Right lobe of liver (tissue), 6 donors: Measurements from ENCODE around the gene STXBP2. TPM values are rescaled to one million over a fixed set of nuclear protein-coding genes. Genes with fewer than 3 reads are reported as not detected.

Experiments
- ATAC-seq, 4 donors: fragments of 200-7000 bp; cut with Tn5 transposase; one replicate each; pipeline ENCODE4 v1.9.1; 2020; ENCODE audit warnings: mild to moderate bottlenecking in 4 of 4, moderate library complexity in 4 of 4
- DNase-seq, 3 donors: peaks; one replicate each; pipeline ENCODE4 v3.0.0-alpha.2; 2020
- H3K27ac ChIP-seq, 3 donors: fragments of 200-600 bp; one replicate each; pipeline ENCODE4 v1.8.0; 2022
- H3K27me3 ChIP-seq, 2 donors: fragments of 200-600 bp; one replicate each; pipeline ENCODE4 v1.8.0; 2022
- H3K36me3 ChIP-seq, 4 donors: fragments of 200-600 bp; sonication (generic) in 1 of 4; one replicate each; pipeline versions ENCODE4 v1.5.1 to v1.8.0; 2017 to 2022; ENCODE audit warnings: control low read depth in 1 of 4
- H3K4me1 ChIP-seq, 4 donors: fragments of 200-600 bp; sonication (generic) in 1 of 4; one replicate each; pipeline versions ENCODE4 v1.5.1 to v1.8.0; 2017 to 2022; ENCODE audit warnings: control low read depth in 1 of 4
- H3K4me3 ChIP-seq, 3 donors: fragments of 200-600 bp; one replicate each; pipeline ENCODE4 v1.8.0; 2022
- H3K9me3 ChIP-seq, 4 donors: fragments of 200-600 bp; sonication (generic) in 1 of 4; one replicate each; pipeline versions ENCODE4 v1.5.1 to v1.8.0; 2017 to 2022; ENCODE audit warnings: control low read depth in 1 of 4
- CTCF ChIP-seq, 4 donors: fragments of 200-600 bp in 3 of 4; fragments of 450-650 bp in 1 of 4; IDR thresholded peaks; one replicate each; pipeline versions ENCODE4 v1.5.1 to v1.8.0; 2016 to 2022; ENCODE audit warnings: antibody characterized with exemption in 4 of 4, mild to moderate bottlenecking in 2 of 4
- POLR2A ChIP-seq: fragments of 450-650 bp; IDR thresholded peaks from one replicate; pipeline ENCODE4 v1.6.1; 2017; ENCODE audit warnings: antibody characterized with exemption, mild to moderate bottlenecking
- WGBS: methylation state at CpG from one replicate; pipeline ENCODE4 v1.1.6; 2018; ENCODE audit warnings: low coverage, low lambda C conversion rate; ENCODE audit not compliant: insufficient coverage; ENCODE audit errors: missing lambda C conversion rate; 5-methylcytosine and 5-hydroxymethylcytosine counted together
- intact Hi-C, 2 donors: fragments of 100-400 bp; cut with DNase I; formaldehyde crosslinking; loops; one replicate each; pipeline versions ENCODE4 v1.11.2 to v1.14.1; 2022
- total RNA-seq, 6 experiments: library from RNA; depleted of rRNA in 2 of 6; stranded (reverse); fragments of >200 nt in 2 of 6; fragmentation: NEBNext Ultra II Directional in 3 of 6; extraction: Animal tissue kit (Norgen Biotek cat#: 25700) in 3 of 6; gene quantifications; one replicate each; pipeline versions ENCODE4 v1.1.0 to v1.2.4, GENCODE V29; 2016 to 2023
- donor health status: DM: no; HTN: yes; CAD: no.
- donor health status: DM: no; HTN: no; CAD: no.
- donor health status: DM: no; HTN: no; CAD: no.
- donor health status: DM: no; HTN: yes; CAD: no.
- donor health status: DM: no; HTN: yes; CAD: no.

The STXBP2 gene
- total RNA-seq, 6 experiments from 2014 or later: 27.5 to 45.7 (median 39.1) TPM

- H3K27ac ChIP-seq: no peak overlapping the region
- no peaks in the 10 kb centered on the region for H3K36me3 ChIP-seq
- TF ChIP-seq CTCF (IDR thresholded peaks at IDR 0.05) (no peak), POLR2A (no peak)
- no peak overlapping the region for H3K4me3 ChIP-seq
- intact Hi-C loops: no loop called here
- ATAC-seq (no peak), DNase-seq (no peak)
- no peaks in the 10 kb centered on the region for H3K27me3 ChIP-seq
- H3K9me3 ChIP-seq: no peaks in the 10 kb centered on the region
- WGBS: 58% methylated on average over 13 of the region's 15 CpGs
- peaks cover 0 to 16% (median 3%) of the 10 kb centered on the region in 4 donors for H3K4me1 ChIP-seq
Observed at GRCh38 chr19:7602240-7602934, 34.5 kb upstream of the STXBP2 start.

- TF ChIP-seq POLR2A (no peak), CTCF (IDR thresholded peaks at IDR 0.05) (no peak)
- no peaks in the 10 kb centered on the region for H3K27me3 ChIP-seq
- no peak overlapping the region for H3K27ac ChIP-seq
- H3K36me3 ChIP-seq: peaks cover 0 to 1% (median 0%) of the 10 kb centered on the region in 4 donors
- WGBS: 57% methylated on average over 5 of the region's 11 CpGs
- DNase-seq: peak in 1 of 3 donors; percentile 45
- peak in 2 of 4 donors; percentile 19 to 20 for ATAC-seq
- peaks cover 0 to 16% (median 3%) of the 10 kb centered on the region in 4 donors for H3K4me1 ChIP-seq
- intact Hi-C loops: no loop called here
- no peaks in the 10 kb centered on the region for H3K9me3 ChIP-seq
- H3K4me3 ChIP-seq: no peak overlapping the region
Observed at GRCh38 chr19:7602935-7603497, 33.9 kb upstream of the STXBP2 start.

DNA sequence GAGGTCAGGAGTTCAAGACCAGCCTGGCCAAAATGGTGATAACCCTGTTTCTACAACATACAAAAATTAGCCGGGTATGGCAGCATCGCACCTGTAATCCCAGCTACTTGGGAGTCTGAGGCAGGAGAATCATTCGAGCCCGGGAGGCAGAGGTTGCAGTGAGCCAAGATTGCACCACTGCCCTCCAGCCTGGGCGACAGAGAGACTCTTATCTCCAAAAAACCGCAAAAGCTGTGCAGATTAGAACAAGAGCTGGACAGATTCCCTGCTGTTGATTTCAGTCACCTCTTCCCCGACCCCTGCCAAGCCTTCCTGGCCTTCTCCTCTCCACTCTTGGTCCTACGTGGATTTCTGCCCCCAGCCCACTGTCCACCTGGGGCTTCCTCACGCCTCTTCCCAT is 33.0 kb upstream of the STXBP2 start:
- ATAC-seq (peak in 3 of 4 donors; percentile 8 to 25 (median 19)), DNase-seq (no peak)
- Histone ChIP-seq H3K4me3 (no peak overlapping the region), H3K4me1 (peaks cover 0 to 16% (median 3%) of the 10 kb centered on the region in 4 donors), H3K9me3 (no peaks in the 10 kb centered on the region), H3K36me3 (peaks cover 0 to 9% (median 0%) of the 10 kb centered on the region in 4 donors), H3K27me3 (no peaks in the 10 kb centered on the region), H3K27ac (no peak overlapping the region)
- intact Hi-C loops: no loop called here
- 66% methylated on average over 9 of the region's 9 CpGs for WGBS
- TF ChIP-seq CTCF (IDR thresholded peaks at IDR 0.05) (no peak), POLR2A (no peak)

DNA sequence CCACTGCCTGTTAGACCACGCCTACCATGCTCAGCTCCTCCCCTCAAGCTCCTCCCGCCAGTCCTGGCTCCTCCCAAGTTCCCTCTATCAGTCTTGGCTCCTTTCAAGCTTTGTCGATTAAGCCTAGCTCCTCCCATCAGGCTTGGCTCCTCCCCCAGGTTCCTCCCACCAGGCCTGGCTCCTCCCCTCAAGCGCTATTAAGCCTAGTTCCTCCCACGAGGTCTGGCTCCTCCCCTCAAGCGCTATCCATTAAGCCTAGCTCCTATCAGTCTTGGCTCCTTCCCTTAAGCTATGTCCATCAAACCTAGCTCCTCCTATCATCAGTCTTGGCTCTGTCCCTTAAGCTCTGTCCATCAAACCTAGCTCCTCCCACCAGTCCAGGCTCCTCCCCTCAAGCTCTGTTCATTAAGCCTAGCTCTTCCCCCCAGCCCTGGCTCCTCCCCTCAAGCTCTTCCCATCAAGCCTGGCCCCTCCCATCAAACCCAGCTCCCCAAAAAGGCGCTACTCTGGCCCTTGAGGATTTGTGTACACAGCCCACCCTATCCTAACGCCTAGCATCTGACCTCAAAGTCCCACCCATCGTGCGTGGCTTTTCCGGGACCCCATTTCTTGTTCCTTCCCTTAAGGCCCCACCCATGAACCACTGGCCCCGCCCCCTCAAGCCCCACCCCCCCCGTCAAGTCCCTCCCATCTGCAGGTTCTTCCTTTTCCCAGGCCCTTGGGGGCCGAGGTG is 31.3 kb upstream of the STXBP2 start:
- ATAC-seq: peak in 3 of 4 donors; percentile 25 to 56 (median 28)
- Histone ChIP-seq H3K36me3 (peaks cover 0 to 23% (median 6%) of the 10 kb centered on the region in 4 donors), H3K27me3 (no peaks in the 10 kb centered on the region), H3K4me1 (peaks cover 0 to 16% (median 3%) of the 10 kb centered on the region in 4 donors), H3K27ac (no peak overlapping the region), H3K9me3 (no peaks in the 10 kb centered on the region), H3K4me3 (no peak overlapping the region)
- intact Hi-C loops: no loop called here
- DNase-seq: no peak
- TF ChIP-seq POLR2A: no peak
- TF ChIP-seq CTCF (IDR thresholded peaks at IDR 0.05): no peak
- WGBS: 73% methylated on average over 14 of the region's 14 CpGs
